Nephron (organoid): Measurements from ENCODE around the gene NLRP8.

Source experiments
- H3K27ac Mint-ChIP-seq, 3 experiments: 2 replicates each; pipeline ENCODE4 v1.8.0; 2020; ENCODE audit warnings: mixed read lengths in 3 of 3, mild to moderate bottlenecking in 2 of 3, moderate library complexity in 1 of 3
- H3K27me3 Mint-ChIP-seq: 2 replicates; pipeline ENCODE4 v1.8.0; 2021; ENCODE audit warnings: low read depth, mild to moderate bottlenecking, moderate library complexity, mixed read lengths
- H3K36me3 Mint-ChIP-seq: 2 replicates; pipeline ENCODE4 v1.8.0; 2020; ENCODE audit warnings: low read depth, mixed read lengths
- H3K4me1 Mint-ChIP-seq: 2 replicates; pipeline ENCODE4 v1.8.0; 2020; ENCODE audit warnings: mixed read lengths
- H3K4me3 Mint-ChIP-seq, 3 experiments: 2 replicates each; pipeline ENCODE4 v1.8.0; 2020; ENCODE audit warnings: mild to moderate bottlenecking in 3 of 3, mixed read lengths in 3 of 3, moderate library complexity in 2 of 3
- H3K9me3 Mint-ChIP-seq: 2 replicates; pipeline ENCODE4 v1.8.0; 2020; ENCODE audit warnings: mixed read lengths
- CTCF ChIP-seq, 3 experiments: fragments of 200-600 bp; sonication (generic); IDR thresholded peaks; one replicate each; pipeline ENCODE4 v1.5.0; 2021; ENCODE audit warnings: antibody characterized with exemption in 3 of 3; ENCODE audit not compliant: unreplicated experiment in 3 of 3

The NLRP8 gene

GRCh38 chr19:55947532-55947931 is at the start of gene NLRP8:
Gene NLRP8, plus strand, starts transcription at chr19:55947832.
- peaks cover 50% of the 10 kb centered on the region for H3K9me3 Mint-ChIP-seq
- no peak within 1 kb of the TSS for H3K27ac Mint-ChIP-seq
- H3K4me3 Mint-ChIP-seq = no peak within 1 kb of the TSS
- no peaks in the 10 kb centered on the region for H3K36me3 Mint-ChIP-seq
- no peak for TF ChIP-seq CTCF (IDR thresholded peaks at IDR 0.05; ENCODE audit: unreplicated experiment in 3 of 3)
- H3K27me3 Mint-ChIP-seq = no peaks in the 10 kb centered on the region
- no peaks in the 10 kb centered on the region for H3K4me1 Mint-ChIP-seq

- H3K27me3 Mint-ChIP-seq = no peaks in the 10 kb centered on the region
- peaks cover 45% of the 10 kb centered on the region for H3K9me3 Mint-ChIP-seq
- H3K4me3 Mint-ChIP-seq = no peak overlapping the region
- H3K27ac Mint-ChIP-seq = no peak overlapping the region
- no peak for TF ChIP-seq CTCF (IDR thresholded peaks at IDR 0.05; ENCODE audit: unreplicated experiment in 3 of 3)
- H3K4me1 Mint-ChIP-seq = no peaks in the 10 kb centered on the region
- H3K36me3 Mint-ChIP-seq = peaks cover 3% of the 10 kb centered on the region
These were observed 48.7 kb upstream of the NLRP8 start for GRCh38 chr19:55898911-55899310.

- H3K27ac Mint-ChIP-seq = no peak overlapping the region
These were observed 46.1 kb upstream of the NLRP8 start for GRCh38 chr19:55901369-55902079.

GRCh38 chr19:55902080-55902751 is 45.4 kb upstream of the NLRP8 start:
- TF ChIP-seq CTCF (IDR thresholded peaks at IDR 0.05; ENCODE audit: unreplicated experiment in 3 of 3) = no peak
- Mint-ChIP-seq H3K4me3 (no peak overlapping the region), H3K27ac (no peak overlapping the region), H3K4me1 (no peaks in the 10 kb centered on the region), H3K27me3 (no peaks in the 10 kb centered on the region), H3K9me3 (peaks cover 45% of the 10 kb centered on the region), H3K36me3 (peaks cover 3% of the 10 kb centered on the region)

More at GRCh38 chr19:55901369-55902079, 46.1 kb upstream of the NLRP8 start:
- peaks cover 3% of the 10 kb centered on the region for H3K36me3 Mint-ChIP-seq
- no peak for TF ChIP-seq CTCF (IDR thresholded peaks at IDR 0.05; ENCODE audit: unreplicated experiment in 3 of 3)
- no peak overlapping the region for H3K4me3 Mint-ChIP-seq
- H3K9me3 Mint-ChIP-seq = peaks cover 48% of the 10 kb centered on the region
- H3K4me1 Mint-ChIP-seq = no peaks in the 10 kb centered on the region
- H3K27me3 Mint-ChIP-seq = no peaks in the 10 kb centered on the region

GRCh38 chr19:55907286-55907685 is 40.3 kb upstream of the NLRP8 start:
- Mint-ChIP-seq H3K36me3 (no peaks in the 10 kb centered on the region), H3K4me1 (no peaks in the 10 kb centered on the region), H3K9me3 (peaks cover 62% of the 10 kb centered on the region), H3K27me3 (no peaks in the 10 kb centered on the region), H3K4me3 (no peak overlapping the region), H3K27ac (no peak overlapping the region)
- no peak for TF ChIP-seq CTCF (IDR thresholded peaks at IDR 0.05; ENCODE audit: unreplicated experiment in 3 of 3)
